Karpas-422 (cell line): ENCODE results near the gene ASTN2. TPM values are rescaled to one million over a fixed set of nuclear protein-coding genes. Genes with fewer than 3 reads are reported as not detected.

ENCODE experiments used
- DNase-seq: peaks from one replicate; pipeline ENCODE4 v3.0.0-alpha.2; 2015
- H2AFZ ChIP-seq: fragments of 200-600 bp; sonication (generic); 2 replicates; pipeline ENCODE4 v1.6.1; 2014; ENCODE audit warnings: antibody characterized with exemption, low read length, mixed read lengths
- H3K27ac ChIP-seq: fragments of 200-600 bp; sonication (generic); 2 replicates; pipeline ENCODE4 v1.5.1; 2014; ENCODE audit warnings: mild to moderate bottlenecking, low read length, moderate library complexity
- H3K27me3 ChIP-seq: fragments of 200-600 bp; sonication (generic); 2 replicates; pipeline ENCODE4 v1.6.1; 2014; ENCODE audit warnings: low read length, mixed read lengths
- H3K36me3 ChIP-seq: fragments of 200-600 bp; sonication (generic); 2 replicates; pipeline ENCODE4 v1.6.1; 2014; ENCODE audit warnings: low read length, mixed read lengths; ENCODE audit not compliant: insufficient read depth
- H3K4me1 ChIP-seq: fragments of 200-600 bp; sonication (generic); 2 replicates; pipeline ENCODE4 v1.6.1; 2014; ENCODE audit warnings: mild to moderate bottlenecking, low read length, mixed read lengths
- H3K4me2 ChIP-seq: fragments of 200-600 bp; sonication (generic); 2 replicates; pipeline ENCODE4 v1.6.1; 2014; ENCODE audit warnings: low read length, low read depth, mild to moderate bottlenecking; ENCODE audit not compliant: poor library complexity, severe bottlenecking
- H3K4me3 ChIP-seq: fragments of 200-600 bp; sonication (generic); 2 replicates; pipeline ENCODE4 v1.5.1; 2014; ENCODE audit warnings: mild to moderate bottlenecking, antibody characterized with exemption, low read length, mixed read lengths
- H3K79me2 ChIP-seq: fragments of 200-600 bp; sonication (generic); 2 replicates; pipeline ENCODE4 v1.6.1; 2014; ENCODE audit warnings: mild to moderate bottlenecking, low read length, mixed read lengths
- H3K9ac ChIP-seq: fragments of 200-600 bp; sonication (generic); 2 replicates; pipeline ENCODE4 v1.6.0; 2014; ENCODE audit warnings: low read length
- H3K9me2 ChIP-seq: fragments of 200-600 bp; sonication (generic), shearing (Covaris generic); replicated peaks from 2 replicates; pipeline ENCODE4 v1.6.0; 2014; ENCODE audit warnings: mild to moderate bottlenecking, low read length, moderate library complexity; ENCODE audit not compliant: insufficient read depth
- H3K9me3 ChIP-seq: fragments of 300-700, 200-600 bp; sonication (generic); 2 replicates; pipeline ENCODE4 v1.6.1; 2014; ENCODE audit warnings: low read length, mixed read lengths
- H4K20me1 ChIP-seq: fragments of 200-600 bp; sonication (generic); 2 replicates; pipeline ENCODE4 v1.6.1; 2014; ENCODE audit warnings: mild to moderate bottlenecking, antibody characterized with exemption, low read length, low read depth; ENCODE audit not compliant: insufficient read depth
- total RNA-seq: library from RNA; depleted of rRNA; stranded (reverse); fragments of >200 nt; shearing (Covaris generic); gene quantifications from 2 replicates; pipeline ENCODE4 v1.2.3, GENCODE V29; 2014; ENCODE audit warnings: low replicate concordance

Gene ASTN2
- total RNA-seq, 1 experiment from 2014 or later = 5.3 TPM

DNA sequence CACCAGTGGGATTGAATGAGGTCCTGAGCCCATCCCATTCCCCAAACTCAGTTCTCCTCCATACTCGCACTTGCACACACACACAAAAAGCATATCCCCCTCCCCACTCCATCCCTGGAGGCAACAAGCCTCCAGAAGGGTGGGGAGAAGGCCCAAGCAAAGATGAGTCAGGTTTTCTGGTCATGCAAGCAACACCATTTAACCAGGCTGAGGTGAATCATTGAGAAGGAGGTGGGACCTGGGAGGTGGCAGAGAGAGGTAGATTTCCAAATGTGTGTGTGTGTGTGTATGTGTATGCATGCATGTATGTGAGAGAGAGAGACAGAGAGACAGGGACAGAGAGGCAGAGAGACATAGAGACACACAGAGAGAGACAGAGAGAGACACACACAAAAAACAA is 913.0 kb downstream of the ASTN2 start:
- H3K27me3 ChIP-seq = no peaks in the 10 kb centered on the region
- H3K9ac ChIP-seq = no peak overlapping the region
- H3K36me3 ChIP-seq = no peaks in the 10 kb centered on the region
- no peak overlapping the region for H2AFZ ChIP-seq
- H3K4me2 ChIP-seq = no peak overlapping the region
- H3K79me2 ChIP-seq = no peaks in the 10 kb centered on the region
- H3K27ac ChIP-seq = no peak overlapping the region
- no peak for DNase-seq
- H3K4me3 ChIP-seq = no peak overlapping the region
- H3K9me2 ChIP-seq = no peaks in the 10 kb centered on the region
- H4K20me1 ChIP-seq = no peaks in the 10 kb centered on the region
- peaks cover 12% of the 10 kb centered on the region for H3K4me1 ChIP-seq
- H3K9me3 ChIP-seq = no peaks in the 10 kb centered on the region

DNA sequence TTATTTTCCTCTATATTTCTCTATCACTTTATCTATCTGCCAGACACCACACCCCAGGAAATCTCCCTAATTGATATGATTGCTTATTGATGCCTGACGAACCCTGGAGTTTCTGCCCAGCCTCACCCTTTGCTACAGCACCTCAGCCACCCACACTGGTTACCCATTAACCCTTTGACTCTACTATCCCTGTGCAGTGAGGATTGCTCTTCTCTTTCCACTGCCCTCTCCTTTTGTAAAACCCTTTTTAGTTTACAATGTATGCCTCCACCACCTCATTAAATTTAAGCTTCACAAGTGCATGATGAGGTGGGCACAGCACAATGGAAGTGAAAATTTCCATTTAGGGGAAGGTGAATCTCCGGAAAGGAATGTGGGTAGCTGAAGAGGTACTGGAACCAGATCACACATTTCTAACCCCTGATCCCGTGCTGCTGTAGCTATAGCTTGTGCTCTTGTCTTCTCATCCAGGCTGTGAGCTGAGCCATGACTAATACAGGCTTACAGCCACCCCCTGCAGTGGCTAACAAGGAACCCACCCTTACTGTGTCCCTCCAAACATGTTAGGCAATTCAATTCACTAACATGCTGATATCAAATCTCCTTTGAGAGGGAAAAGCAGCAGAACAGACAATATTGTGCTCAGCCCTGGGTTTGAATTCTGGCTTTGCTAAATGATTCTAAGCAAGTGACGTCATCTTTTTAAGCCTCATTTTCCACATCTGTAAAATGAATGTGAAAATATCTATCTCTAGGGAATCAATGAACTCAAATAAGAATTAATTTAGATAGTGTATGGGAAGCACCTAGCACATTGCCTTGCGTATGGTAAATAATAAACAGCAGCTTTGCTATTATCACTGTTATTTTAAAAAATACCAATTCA is 914.6 kb downstream of the ASTN2 start:
- H3K4me2 ChIP-seq = no peak overlapping the region

DNA sequence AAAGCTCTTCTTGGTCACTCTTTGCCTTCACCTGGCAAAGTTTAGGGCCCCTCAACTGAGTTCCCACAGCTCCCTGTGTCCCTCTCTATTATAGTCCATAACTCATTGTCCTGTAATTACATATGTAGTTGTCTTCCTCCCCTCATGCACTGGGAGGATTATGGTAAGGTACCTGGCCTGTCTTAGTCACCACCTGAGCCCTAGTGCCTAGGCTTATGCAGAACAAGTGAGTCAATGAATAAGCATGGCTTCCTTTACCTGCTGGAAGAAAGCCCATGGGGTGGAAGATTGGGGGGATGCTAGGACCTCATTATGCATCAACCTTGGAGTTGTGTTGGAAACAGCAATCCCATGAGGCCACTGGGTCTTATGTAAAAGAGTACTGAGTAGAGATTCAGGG is 915.4 kb downstream of the ASTN2 start:
- Histone ChIP-seq H3K27me3 (no peaks in the 10 kb centered on the region), H3K9me2 (no peaks in the 10 kb centered on the region), H4K20me1 (no peaks in the 10 kb centered on the region), H3K4me2 (no peak overlapping the region), H3K9me3 (no peaks in the 10 kb centered on the region), H3K4me1 (peaks cover under 1% of the 10 kb centered on the region), H3K79me2 (no peaks in the 10 kb centered on the region), H2AFZ (no peak overlapping the region), H3K9ac (no peak overlapping the region), H3K27ac (no peak overlapping the region), H3K36me3 (no peaks in the 10 kb centered on the region), H3K4me3 (no peak overlapping the region)
- no peak for DNase-seq

More for the DNA sequence above, 914.6 kb downstream of the ASTN2 start:
- Histone ChIP-seq H3K27ac (no peak overlapping the region), H3K4me1 (peaks cover 9% of the 10 kb centered on the region), H3K9ac (no peak overlapping the region), H3K79me2 (no peaks in the 10 kb centered on the region), H4K20me1 (no peaks in the 10 kb centered on the region), H3K36me3 (no peaks in the 10 kb centered on the region), H3K4me3 (no peak overlapping the region), H3K9me2 (no peaks in the 10 kb centered on the region), H3K27me3 (no peaks in the 10 kb centered on the region), H2AFZ (no peak overlapping the region), H3K9me3 (no peaks in the 10 kb centered on the region)
- DNase-seq = no peak

DNA sequence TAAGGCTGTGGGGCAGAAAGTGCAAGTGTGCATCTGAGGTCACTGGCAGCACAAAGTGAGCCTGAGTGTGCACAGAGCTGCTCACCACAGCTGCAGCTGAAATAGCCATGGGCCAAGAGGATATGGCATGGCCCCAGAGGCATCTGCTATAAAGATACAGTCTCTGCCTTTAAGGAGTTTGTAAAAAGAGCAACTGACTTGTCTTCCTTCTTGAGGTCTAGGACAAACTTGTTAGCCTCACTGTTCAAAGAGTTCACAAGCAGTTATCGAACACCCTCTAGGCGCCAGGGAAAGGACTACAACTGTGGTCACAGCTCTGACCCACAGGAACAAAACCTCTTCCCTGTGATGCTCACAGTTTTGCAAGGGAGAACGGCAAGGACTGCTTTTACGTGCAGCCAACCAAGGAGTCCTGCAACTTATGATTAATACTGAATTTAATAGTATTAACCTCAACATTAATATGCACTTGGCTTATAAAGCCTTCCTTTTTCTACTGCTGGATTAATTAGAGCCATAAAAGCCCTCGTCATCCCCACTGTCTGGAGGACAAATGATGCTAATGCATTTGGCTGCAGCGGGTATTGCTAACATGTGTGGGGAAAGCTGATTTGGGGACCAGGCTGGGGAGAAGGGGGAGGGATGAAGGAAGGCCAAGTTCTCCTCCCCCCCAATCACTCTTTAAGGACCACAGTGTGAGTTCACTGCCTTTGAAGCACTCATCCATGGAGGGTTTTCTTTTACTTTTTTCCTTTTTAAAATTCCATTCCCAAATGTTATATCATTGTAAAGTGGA is 917.6 kb downstream of the ASTN2 start:
- Histone ChIP-seq H4K20me1 (no peaks in the 10 kb centered on the region), H2AFZ (no peak overlapping the region), H3K27ac (no peak overlapping the region), H3K9ac (no peak overlapping the region), H3K9me2 (no peaks in the 10 kb centered on the region), H3K79me2 (no peaks in the 10 kb centered on the region), H3K9me3 (no peaks in the 10 kb centered on the region), H3K36me3 (no peaks in the 10 kb centered on the region), H3K27me3 (no peaks in the 10 kb centered on the region), H3K4me3 (no peak overlapping the region), H3K4me1 (no peaks in the 10 kb centered on the region), H3K4me2 (no peak overlapping the region)
- DNase-seq = no peak

DNA sequence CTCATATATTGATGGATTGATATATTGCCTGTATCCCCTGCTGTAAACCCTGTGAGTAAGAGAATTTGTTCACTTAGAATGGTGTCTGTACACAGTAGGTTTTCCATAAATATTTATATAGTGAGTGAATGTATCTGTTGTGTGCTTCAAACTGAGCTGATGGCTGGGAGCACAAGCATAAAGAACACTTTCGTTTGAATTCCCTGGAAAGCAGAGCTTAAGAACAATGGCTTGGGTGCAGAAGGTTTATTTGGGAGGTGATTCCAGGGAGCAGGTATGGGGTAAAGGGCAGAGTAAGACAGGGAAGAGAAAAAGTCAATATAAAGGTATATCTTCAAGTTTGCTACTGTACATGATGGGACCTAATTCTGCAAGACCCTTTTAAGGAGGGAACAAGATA is 918.7 kb downstream of the ASTN2 start:
- Histone ChIP-seq H3K27me3 (no peaks in the 10 kb centered on the region), H3K9me3 (no peaks in the 10 kb centered on the region), H3K9me2 (no peaks in the 10 kb centered on the region), H3K4me2 (no peak overlapping the region), H3K27ac (no peak overlapping the region), H3K9ac (no peak overlapping the region), H3K4me1 (no peaks in the 10 kb centered on the region), H4K20me1 (no peaks in the 10 kb centered on the region), H3K36me3 (no peaks in the 10 kb centered on the region), H2AFZ (no peak overlapping the region), H3K4me3 (no peak overlapping the region), H3K79me2 (no peaks in the 10 kb centered on the region)
- DNase-seq = no peak

DNA sequence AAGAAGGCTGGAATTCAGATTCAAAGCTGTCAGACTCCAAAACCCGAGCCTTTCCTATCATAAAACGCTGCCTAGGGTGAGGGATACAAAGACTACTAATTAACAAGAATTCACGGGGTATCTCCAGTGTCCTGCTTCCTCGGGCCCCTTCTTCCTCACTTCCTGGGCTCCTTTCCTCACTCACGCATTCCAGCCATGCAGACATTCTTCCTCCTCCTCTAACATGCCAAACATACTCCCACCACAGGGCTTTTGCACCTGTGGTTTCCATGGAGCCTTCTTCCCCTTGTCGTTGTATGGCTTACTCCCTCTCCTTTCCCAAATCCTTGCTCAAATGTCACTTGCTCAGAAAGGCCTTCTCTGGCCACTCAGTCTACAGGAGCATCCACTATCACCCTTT is 919.1 kb downstream of the ASTN2 start:
- H3K36me3 ChIP-seq = no peaks in the 10 kb centered on the region
- no peaks in the 10 kb centered on the region for H3K9me2 ChIP-seq
- H3K9ac ChIP-seq = no peak overlapping the region
- no peaks in the 10 kb centered on the region for H3K79me2 ChIP-seq
- no peak overlapping the region for H2AFZ ChIP-seq
- no peak for DNase-seq
- H3K27ac ChIP-seq = no peak overlapping the region
- no peak overlapping the region for H3K4me2 ChIP-seq
- H3K4me3 ChIP-seq = no peak overlapping the region
- no peaks in the 10 kb centered on the region for H4K20me1 ChIP-seq
- H3K4me1 ChIP-seq = no peaks in the 10 kb centered on the region
- no peaks in the 10 kb centered on the region for H3K9me3 ChIP-seq
- H3K27me3 ChIP-seq = no peaks in the 10 kb centered on the region

DNA sequence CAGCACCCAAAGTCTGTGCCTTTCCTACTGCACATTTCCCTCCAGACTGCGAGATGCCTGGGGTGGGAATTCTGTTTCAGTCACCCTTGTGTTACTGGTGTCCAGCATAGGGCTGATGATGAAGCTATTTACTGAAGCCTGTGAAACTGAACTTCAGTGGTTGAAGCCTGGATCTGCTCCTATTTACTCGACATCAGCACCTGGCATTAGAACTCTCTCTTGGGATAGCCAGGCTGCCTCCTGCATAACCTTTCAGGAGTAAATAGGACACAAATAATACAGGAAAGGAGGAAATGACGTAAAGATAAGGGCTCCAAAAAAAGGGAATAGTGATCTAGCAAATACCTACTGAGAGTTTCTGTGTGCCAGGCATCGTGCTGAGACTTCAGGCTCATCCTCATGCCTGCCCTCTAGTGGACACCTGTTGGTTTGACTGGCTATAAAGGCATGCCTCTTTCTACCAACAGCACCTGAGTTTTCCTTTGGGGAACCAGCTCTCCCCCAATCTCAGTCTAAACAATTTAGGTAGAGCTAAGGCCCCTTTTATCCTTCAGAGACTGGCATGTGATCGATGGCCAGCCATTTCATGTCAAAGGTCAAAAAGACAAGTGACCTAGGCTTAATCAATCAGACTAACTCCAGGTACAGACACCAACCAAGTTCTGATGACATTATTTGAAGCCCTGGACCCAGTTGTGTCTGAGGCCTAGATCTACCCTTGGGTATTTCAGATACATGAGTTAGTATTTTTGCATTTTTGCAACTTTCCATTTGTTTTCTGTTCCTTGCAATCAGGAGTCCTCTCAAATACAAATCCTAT is 919.8 kb downstream of the ASTN2 start:
- Histone ChIP-seq H3K4me3 (no peak overlapping the region), H3K36me3 (no peaks in the 10 kb centered on the region), H3K4me2 (no peak overlapping the region), H3K27me3 (no peaks in the 10 kb centered on the region), H3K9me2 (no peaks in the 10 kb centered on the region), H4K20me1 (no peaks in the 10 kb centered on the region), H2AFZ (no peak overlapping the region), H3K9ac (no peak overlapping the region), H3K4me1 (no peaks in the 10 kb centered on the region), H3K27ac (no peak overlapping the region), H3K9me3 (no peaks in the 10 kb centered on the region), H3K79me2 (no peaks in the 10 kb centered on the region)
- peak; percentile 79 for DNase-seq
